Right kidney (tissue), 1 donor: ENCODE results near the gene AJM1.
"Not testable (repeated sequence)": the region's sequence is repeated elsewhere in the genome, so short reads cannot be mapped to it uniquely, and the experiment has no call there.

ENCODE experiments used
- DNase-seq: peaks from one replicate; pipeline ENCODE4 v3.0.0-alpha.2; 2016

Gene AJM1

DNA sequence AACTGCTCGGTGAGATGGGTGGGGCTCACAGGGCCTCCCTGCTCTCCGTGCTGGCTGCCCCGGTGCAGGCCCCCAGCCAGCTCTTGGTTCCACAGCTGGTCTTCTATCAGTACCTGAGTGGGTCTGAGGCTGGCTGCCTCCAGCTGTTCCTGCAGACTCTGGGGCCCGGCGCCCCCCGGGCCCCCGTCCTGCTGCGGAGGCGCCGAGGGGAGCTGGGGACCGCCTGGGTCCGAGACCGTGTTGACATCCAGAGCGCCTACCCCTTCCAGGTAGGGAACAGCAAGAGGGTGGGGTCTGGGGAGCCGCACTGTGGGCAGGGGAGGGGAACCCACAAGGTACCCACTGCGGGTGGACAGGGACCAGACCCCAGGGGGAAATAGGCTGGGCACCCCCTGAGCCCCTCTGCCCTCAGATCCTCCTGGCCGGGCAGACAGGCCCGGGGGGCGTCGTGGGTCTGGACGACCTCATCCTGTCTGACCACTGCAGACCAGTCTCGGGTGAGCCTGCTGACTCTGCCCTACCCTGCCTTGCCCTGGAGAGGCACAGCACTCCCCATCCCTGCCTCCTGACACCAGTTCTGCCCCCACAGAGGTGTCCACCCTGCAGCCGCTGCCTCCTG is 12.7 kb downstream of the AJM1 start:
- DNase-seq = no peak

DNA sequence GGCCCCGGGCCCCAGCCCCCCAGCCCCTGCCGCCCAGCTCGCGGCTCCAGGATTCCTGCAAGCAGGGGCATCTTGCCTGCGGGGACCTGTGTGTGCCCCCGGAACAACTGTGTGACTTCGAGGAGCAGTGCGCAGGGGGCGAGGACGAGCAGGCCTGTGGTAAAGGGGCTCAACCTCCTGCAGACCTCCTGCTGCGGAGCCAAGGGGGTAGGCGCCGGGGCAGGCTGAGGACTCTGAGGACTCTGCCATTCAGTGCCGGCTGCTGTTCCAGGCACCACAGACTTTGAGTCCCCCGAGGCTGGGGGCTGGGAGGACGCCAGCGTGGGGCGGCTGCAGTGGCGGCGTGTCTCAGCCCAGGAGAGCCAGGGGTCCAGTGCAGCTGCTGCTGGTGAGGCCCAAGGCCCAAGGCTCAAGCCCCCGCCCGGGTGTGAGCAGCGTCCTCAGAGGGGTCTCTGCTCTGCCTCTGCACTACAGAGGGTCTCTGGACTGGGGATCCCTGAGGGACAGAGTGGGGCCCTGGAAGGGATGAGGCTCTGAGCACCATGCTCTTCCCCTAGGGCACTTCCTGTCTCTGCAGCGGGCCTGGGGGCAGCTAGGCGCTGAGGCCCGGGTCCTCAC is 13.3 kb downstream of the AJM1 start:
- DNase-seq = no peak

- DNase-seq = no peak
These were observed 13.8 kb downstream of the AJM1 start for GRCh38 chr9:136856079-136856476.

- DNase-seq = no peak
These were observed 14.4 kb downstream of the AJM1 start for GRCh38 chr9:136856541-136857141.

DNA sequence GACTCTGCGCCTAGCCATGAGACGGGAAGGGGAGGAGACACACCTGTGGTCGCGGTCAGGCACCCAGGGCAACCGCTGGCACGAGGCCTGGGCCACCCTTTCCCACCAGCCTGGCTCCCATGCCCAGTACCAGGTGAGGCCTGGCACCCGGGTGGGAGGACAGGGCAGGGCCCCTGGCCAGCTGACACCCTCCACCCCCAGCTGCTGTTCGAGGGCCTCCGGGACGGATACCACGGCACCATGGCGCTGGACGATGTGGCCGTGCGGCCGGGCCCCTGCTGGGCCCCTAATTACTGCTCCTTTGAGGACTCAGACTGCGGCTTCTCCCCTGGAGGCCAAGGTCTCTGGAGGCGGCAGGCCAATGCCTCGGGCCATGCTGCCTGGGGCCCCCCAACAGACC is 14.9 kb downstream of the AJM1 start:
- no peak for DNase-seq

GRCh38 chr9:136857581-136858412 is 15.5 kb downstream of the AJM1 start:
- no peak for DNase-seq

- DNase-seq = no peak
These were observed 16.2 kb downstream of the AJM1 start for GRCh38 chr9:136858452-136858843.

DNA sequence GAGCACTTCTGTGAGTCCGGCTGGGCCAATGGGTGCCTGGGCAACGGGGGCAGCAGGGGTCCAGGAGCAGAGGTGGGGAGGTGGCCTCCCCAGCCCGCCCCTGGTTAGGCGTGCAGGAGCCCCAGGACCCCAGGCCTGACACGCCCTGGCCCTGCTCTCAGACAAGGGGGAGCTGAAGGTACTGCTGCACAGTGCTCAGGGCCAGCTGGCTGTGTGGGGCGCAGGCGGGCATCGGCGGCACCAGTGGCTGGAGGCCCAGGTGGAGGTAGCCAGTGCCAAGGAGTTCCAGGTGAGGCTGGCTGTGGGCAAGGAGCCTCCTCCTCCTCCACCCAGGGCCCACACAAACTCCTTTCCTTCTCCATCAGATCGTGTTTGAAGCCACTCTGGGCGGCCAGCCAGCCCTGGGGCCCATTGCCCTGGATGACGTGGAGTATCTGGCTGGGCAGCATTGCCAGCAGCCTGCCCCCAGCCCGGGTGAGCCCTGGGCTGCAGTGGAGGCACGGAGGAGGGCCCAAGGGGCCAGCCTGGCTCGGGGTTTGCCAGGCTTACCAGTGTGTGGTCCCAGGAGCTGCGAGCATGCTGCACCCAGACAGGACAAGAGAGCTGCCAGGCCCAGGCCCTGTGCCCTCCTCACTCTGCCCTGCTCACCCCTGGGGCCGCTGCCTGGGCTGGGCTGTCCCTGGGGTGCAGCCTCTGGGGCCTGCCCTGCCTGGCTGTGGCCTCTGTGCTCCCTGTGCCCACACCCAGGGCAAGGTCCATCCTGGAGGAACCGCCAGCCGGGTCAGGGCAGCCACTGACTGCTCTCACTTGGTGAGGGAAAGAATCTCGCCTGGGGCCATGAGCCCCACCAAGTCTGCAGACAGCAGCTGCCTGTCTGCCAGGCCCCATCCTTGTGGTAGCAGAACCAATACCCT is 16.8 kb downstream of the AJM1 start:
- DNase-seq = no peak

DNA sequence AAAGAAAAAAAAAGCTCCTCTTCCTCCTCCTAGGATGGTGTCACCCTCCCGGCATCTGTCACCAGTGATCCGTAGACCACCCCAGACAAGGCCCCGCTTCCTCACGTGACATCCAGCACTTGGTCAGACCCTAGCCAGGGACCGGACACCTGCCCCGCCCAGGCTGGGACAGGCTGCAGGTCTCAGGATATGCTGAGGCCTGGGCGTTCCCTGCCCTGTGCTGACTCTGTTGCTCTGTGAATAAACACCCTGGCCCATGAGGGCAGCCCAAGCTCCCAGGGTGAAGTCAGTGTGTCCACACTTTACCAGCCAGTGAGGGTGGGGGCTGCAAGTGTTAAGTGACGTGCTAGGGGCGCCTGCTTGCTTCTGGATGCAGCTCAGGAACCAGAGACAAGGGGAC is 18.3 kb downstream of the AJM1 start:
- no peak for DNase-seq

- no peak for DNase-seq
These were observed 18.9 kb downstream of the AJM1 start for GRCh38 chr9:136860933-136861873.

DNA sequence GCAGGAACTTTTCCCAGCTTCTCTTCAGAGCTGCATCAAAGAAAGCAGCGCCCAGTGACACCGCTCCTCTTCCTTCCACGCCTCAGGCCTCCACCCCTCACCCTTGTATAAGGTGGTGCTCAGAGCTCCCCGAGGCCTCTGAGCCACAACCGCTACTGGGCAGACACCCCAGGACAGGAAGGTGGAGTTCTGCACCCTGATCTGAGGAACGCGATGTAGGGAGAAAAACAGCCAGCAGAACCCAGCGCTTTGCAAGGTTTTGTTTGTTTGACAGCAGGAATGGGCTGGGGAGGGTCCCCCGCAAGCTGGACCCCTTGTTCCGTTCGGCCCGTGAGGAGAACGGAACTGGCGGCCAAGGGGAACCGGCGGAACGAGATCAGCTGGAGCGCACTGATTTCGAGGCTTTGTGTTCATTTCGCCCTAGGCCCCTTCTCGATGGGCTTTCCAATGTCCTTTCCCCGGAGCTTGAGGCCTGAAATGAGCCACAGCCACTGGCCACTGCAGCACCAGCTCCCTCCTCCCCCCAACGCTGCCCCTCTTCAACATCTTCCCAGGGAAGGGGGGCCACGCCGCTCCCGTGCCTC is 19.7 kb downstream of the AJM1 start:
- DNase-seq = no peak

DNA sequence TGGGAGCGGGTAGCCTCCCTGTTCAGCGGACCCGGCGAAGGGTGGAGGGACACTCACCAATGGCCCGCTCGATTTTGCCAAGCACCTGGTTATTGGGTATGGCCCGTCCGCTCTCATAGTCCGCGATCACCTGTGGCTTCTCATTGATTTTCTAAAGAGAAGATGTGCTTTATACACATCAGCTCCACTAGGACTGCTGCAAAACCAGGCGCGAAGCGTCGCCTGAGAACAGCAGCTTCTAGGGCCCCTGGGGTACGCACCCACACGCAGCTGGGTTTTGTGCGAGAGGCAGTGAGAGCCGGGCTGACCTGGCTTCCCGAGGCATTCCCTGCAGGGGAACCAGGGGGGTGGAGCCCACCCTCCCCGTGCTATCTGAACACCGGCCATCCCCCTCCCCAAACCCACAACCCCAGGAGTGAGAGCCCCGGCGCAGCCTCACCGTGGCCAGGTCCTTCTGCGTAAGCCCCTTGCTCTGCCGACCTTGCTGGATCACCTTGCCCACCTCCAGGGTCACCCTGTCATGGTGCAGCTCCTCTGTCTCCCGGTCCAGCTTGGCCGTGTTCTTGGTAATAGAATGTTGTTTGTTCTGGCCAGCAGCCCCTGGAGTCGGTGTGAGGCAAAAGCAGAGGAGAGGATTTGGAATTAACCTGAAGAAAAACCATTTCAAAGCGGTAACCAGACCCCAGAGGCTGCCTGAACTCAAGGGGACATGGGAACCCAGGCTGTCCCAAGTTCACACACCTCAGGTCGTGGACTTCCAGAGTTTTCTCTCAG is 20.8 kb downstream of the AJM1 start:
- no peak for DNase-seq

DNA sequence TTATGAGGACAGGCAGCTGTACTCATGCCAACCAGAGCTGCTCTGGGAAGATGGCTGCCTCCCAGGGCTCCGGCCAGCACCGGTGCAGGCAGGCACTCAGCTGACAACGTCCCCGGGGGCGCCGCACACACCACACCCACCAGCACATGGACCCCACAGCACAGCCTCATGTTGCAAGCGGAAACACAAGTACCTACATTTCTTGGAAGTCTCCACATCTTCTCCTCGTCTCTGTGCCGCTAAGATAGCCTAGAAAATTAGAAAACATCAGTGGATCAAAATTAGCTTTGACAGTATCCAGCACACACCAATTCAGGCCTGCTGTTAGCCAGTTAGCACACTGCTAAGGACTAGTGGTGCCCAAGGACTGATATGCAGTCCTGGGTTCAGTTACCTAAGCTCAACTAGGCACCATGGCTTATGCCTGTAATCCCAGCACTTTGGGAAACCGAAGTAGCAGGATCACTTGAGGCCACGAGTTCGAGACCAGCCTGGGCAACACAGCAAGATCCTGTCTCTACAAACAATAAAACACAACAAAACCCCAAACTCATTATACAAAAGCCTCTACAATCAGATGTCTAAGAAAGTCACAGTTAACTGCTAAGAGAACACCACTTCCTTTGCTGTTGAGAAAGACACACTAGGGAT is 21.5 kb downstream of the AJM1 start:
- DNase-seq = no peak

DNA sequence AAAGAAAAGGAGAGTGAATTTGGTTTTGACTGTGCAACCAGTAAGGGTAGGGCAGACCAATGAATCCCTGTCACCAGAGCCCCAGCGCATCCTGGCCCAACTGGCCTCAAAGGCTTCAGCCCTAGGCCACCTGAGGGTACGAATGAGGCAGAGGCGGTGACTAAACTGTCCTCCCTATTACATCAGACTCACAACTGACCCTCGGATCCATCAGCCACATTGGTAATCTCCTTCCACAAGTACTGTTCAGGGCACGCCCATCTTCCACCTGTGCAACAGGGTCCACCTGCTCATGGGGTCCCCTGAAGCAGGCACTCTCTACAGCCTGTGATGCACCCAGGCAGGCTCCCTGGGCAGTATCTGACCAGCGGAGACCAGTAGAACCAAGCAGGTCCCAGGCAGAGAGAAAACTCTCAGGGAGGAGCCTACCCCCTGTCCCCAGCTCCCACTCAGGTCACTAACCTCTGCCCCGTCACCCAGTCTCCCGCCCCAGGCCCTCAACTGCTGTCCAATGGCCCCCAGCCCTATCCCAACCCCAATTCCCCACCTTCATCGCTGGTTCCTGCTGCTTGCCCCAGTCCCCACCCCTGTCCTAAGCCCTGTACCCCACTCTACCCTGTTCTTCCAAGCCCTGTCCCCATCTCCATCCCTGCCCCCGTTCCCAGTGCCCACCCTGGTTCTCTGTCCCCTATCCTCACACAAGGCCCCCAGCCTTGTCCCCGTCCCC is 22.9 kb downstream of the AJM1 start:
- DNase-seq = no peak

DNA sequence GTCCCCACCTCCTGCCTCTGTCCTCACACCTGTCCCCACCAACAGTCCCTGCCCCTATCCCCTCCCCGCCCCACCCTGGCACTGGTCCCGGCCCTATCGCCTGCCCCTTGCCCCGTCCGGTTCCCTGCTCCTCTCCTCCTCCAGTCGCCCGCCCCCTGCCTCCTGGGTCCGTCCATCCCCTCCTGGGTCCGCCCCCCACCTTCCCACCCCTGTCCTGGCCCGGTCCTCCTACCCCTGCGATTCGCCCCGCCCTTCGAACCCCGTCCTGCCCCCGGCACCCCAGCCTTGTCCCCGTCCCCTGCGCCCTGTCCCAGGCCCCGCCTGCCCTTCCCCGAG is 23.5 kb downstream of the AJM1 start:
- DNase-seq = no peak

DNA sequence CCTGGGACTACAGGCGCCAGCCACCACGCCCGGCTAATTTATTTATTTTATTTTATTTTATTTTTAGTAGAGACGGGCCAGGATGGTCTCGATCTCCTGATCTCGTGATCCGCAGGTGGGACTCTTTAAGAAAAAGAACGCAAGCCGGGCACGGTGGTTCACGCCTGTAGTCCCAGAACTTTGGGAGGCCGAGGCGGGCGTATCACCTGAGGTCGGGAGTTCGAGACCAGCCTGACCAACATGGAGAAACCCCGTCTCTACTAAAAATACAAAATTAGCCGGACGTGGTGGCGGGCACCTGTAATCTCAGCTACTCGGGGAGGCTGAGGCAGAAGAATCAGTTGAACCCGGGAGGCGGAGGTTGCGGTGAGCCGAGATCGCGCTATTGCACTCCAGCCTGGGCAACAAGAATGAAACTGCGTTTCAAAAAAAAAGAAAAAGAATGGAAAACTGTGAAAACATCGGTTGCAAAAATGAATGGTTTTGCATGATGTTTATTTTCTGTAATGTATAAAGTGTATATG is 24.7 kb downstream of the AJM1 start:
- not testable (repeated sequence) for DNase-seq

GRCh38 chr9:136867480-136867879 is 25.2 kb downstream of the AJM1 start:
- no peak for DNase-seq

DNA sequence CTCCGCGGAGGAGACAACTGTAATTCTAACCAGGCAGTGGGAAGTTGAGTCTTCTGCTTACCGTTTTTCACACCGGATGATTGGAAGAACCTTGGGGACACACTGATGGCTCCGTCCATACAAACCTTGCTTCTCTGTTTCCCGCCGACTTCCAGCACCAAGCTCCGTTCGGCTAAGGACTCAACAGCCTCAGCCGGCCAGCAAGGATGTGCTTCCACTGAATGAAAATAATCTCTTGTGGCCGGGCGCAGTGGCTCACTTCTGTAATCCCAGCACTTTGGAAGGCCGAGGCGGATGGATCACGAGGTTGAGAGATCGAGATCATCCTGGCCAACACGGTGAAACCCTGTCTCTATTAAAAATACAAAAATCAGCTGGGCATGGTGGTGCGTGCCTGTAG is 25.6 kb downstream of the AJM1 start:
- no peak for DNase-seq
